PC-9 (cell line): ENCODE measurements around the gene SAG.

Source experiments
- EZH2 ChIP-seq: fragments of 200-600 bp; sonication (generic); IDR thresholded peaks from 2 replicates; pipeline ENCODE4 v1.8.0; 2017; ENCODE audit warnings: antibody characterized with exemption, low read depth
- TF ChIP-seq, protein P1 (sequence below): fragments of 200-600 bp; sonication (generic); conservative IDR thresholded peaks from 2 replicates; pipeline ENCODE4 v1.6.1; 2017; ENCODE audit warnings: mixed run types, antibody characterized with exemption, mild to moderate bottlenecking, moderate library complexity

DNA sequence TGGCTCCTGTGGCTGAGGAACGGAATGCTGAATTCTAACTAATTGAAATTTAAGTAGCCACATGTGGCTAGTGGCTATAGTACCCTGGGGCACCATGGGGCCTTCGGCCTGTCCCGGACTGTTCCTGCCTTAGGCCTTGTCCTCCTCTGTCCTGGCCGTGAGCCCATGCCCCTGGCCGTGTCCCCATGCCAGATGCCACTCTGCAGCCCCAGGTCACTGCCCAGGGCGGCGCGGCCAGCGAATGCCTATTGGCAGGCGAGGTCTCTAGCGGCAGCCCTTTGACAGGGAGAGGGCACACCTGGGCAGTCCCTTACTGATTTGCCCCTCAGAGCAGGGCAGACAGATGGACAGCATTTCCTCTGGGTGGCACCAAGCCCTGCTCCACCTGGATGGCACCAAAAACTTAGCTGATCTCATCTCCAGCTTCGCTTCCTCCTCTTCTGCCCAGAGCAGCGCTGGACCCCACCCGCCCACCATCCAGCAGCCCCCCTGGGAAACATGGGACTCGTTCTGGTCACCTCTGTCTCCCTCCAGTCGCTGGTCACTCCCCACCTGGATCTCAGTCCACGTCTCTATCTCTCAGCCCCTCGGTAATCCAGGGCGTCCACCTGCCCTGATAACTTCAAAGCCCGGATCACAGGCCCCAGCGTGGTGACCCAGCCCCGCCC, 45.6 kb downstream of the SAG start:
- TF ChIP-seq, protein P1, sequence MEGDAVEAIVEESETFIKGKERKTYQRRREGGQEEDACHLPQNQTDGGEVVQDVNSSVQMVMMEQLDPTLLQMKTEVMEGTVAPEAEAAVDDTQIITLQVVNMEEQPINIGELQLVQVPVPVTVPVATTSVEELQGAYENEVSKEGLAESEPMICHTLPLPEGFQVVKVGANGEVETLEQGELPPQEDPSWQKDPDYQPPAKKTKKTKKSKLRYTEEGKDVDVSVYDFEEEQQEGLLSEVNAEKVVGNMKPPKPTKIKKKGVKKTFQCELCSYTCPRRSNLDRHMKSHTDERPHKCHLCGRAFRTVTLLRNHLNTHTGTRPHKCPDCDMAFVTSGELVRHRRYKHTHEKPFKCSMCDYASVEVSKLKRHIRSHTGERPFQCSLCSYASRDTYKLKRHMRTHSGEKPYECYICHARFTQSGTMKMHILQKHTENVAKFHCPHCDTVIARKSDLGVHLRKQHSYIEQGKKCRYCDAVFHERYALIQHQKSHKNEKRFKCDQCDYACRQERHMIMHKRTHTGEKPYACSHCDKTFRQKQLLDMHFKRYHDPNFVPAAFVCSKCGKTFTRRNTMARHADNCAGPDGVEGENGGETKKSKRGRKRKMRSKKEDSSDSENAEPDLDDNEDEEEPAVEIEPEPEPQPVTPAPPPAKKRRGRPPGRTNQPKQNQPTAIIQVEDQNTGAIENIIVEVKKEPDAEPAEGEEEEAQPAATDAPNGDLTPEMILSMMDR: no peak
- TF ChIP-seq EZH2: no peak
